PFSK-1 (cell line): ENCODE results near the gene STX11.

Source experiments
- FOXP2 ChIP-seq: optimal IDR thresholded peaks from 2 replicates; pipeline ENCODE3; 2011; ENCODE audit warnings: borderline replicate concordance, control low read depth, inconsistent platforms; ENCODE audit not compliant: insufficient read depth; ENCODE audit errors: extremely low read length, extremely low read depth
- POLR2AphosphoS5 ChIP-seq: IDR thresholded peaks from 2 replicates; pipeline ENCODE4 v1.6.1; 2012; ENCODE audit warnings: low read depth, mild to moderate bottlenecking, control low read depth, low read length, moderate library complexity
- SIN3A ChIP-seq: IDR thresholded peaks from 2 replicates; pipeline ENCODE4 v1.6.1; 2012; ENCODE audit warnings: mild to moderate bottlenecking, low read length, moderate library complexity, borderline replicate concordance; ENCODE audit not compliant: insufficient read depth
- TAF1 ChIP-seq: IDR thresholded peaks from 2 replicates; pipeline ENCODE4 v1.6.1; 2012; ENCODE audit warnings: low read length, control low read depth, borderline replicate concordance; ENCODE audit not compliant: insufficient read depth
- TF ChIP-seq, protein P1 (sequence below), 2 experiments: IDR thresholded peaks; 2 replicates each; pipeline versions ENCODE4 v1.6.1 to v1.8.0; 2011 to 2012; ENCODE audit warnings: low read depth in 2 of 2, low read length in 2 of 2, control low read depth in 1 of 2, inconsistent platforms in 1 of 2, mild to moderate bottlenecking in 1 of 2, moderate library complexity in 1 of 2; ENCODE audit not compliant: insufficient read depth in 1 of 2

The STX11 gene

GRCh38 chr6:144123421-144123820 is 26.9 kb upstream of the STX11 start:
- TF ChIP-seq SIN3A = no peak
- no peak for TF ChIP-seq FOXP2
- TF ChIP-seq, protein P1, sequence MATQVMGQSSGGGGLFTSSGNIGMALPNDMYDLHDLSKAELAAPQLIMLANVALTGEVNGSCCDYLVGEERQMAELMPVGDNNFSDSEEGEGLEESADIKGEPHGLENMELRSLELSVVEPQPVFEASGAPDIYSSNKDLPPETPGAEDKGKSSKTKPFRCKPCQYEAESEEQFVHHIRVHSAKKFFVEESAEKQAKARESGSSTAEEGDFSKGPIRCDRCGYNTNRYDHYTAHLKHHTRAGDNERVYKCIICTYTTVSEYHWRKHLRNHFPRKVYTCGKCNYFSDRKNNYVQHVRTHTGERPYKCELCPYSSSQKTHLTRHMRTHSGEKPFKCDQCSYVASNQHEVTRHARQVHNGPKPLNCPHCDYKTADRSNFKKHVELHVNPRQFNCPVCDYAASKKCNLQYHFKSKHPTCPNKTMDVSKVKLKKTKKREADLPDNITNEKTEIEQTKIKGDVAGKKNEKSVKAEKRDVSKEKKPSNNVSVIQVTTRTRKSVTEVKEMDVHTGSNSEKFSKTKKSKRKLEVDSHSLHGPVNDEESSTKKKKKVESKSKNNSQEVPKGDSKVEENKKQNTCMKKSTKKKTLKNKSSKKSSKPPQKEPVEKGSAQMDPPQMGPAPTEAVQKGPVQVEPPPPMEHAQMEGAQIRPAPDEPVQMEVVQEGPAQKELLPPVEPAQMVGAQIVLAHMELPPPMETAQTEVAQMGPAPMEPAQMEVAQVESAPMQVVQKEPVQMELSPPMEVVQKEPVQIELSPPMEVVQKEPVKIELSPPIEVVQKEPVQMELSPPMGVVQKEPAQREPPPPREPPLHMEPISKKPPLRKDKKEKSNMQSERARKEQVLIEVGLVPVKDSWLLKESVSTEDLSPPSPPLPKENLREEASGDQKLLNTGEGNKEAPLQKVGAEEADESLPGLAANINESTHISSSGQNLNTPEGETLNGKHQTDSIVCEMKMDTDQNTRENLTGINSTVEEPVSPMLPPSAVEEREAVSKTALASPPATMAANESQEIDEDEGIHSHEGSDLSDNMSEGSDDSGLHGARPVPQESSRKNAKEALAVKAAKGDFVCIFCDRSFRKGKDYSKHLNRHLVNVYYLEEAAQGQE (IDR thresholded peaks at IDR 0.05; ENCODE audit: insufficient read depth in 1 of 2, low read depth in 2 of 2, low read length in 2 of 2) = no peak
- no peak for TF ChIP-seq POLR2AphosphoS5
- TF ChIP-seq TAF1 = no peak

DNA sequence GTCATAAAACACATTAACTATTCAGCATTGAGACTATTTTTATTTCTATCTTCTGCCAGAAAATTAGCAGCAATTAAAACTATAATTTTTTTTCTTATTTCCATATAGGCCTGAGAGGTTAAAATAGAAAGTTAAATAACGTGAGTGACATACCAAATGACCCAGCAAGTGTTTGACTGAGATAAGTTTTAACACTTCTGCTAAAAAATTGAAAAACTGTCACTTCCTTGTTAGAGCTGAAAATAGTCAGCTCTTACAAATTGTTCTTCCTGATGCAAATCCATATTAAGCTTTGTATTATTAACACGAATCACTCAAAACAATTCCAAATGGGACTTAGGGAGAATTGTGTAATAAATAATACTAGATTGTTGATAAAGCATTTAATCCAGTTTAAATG is 26.5 kb upstream of the STX11 start:
- TF ChIP-seq, protein P1 (IDR thresholded peaks at IDR 0.05; ENCODE audit: insufficient read depth in 1 of 2, low read depth in 2 of 2, low read length in 2 of 2) = no peak
- TF ChIP-seq TAF1 (no peak), FOXP2 (no peak), POLR2AphosphoS5 (no peak), SIN3A (no peak)

- TF ChIP-seq FOXP2 (no peak), SIN3A (no peak), TAF1 (no peak), POLR2AphosphoS5 (no peak)
- TF ChIP-seq, protein P1 (IDR thresholded peaks at IDR 0.05; ENCODE audit: insufficient read depth in 1 of 2, low read depth in 2 of 2, low read length in 2 of 2) = no peak
Observed at GRCh38 chr6:144127097-144127496, 23.2 kb upstream of the STX11 start.

DNA sequence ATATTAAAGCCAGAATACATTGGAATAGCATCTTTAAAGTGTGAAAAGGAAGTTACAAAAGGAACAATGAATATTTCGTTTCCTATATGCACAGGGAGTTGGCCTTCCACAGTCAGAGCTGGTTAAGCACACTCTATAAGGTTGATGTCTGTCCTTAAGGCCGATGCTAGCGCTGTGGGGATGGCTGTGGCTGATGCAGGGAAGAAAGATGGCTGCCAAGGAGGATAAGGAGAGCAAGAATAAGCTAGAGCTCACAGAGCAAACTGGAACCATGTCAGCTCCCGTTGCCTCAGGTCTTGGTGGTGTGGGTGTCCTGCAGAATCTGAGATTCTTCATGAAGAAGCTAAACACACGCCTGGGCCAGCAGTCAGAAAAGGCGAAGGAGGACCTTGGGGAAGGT is 20.8 kb upstream of the STX11 start:
- TF ChIP-seq, protein P1 (IDR thresholded peaks at IDR 0.05; ENCODE audit: insufficient read depth in 1 of 2, low read depth in 2 of 2, low read length in 2 of 2) = no peak
- no peak for TF ChIP-seq POLR2AphosphoS5
- no peak for TF ChIP-seq TAF1
- TF ChIP-seq FOXP2 = no peak
- no peak for TF ChIP-seq SIN3A

GRCh38 chr6:144131248-144131709 is 19.0 kb upstream of the STX11 start:
- TF ChIP-seq TAF1 (no peak), FOXP2 (no peak), POLR2AphosphoS5 (no peak), SIN3A (no peak)
- TF ChIP-seq, protein P1 (IDR thresholded peaks at IDR 0.05; ENCODE audit: insufficient read depth in 1 of 2, low read depth in 2 of 2, low read length in 2 of 2) = no peak
